PFSK-1 (cell line): ENCODE data around the gene RGS7.

ENCODE experiments used
- FOXP2 ChIP-seq: optimal IDR thresholded peaks from 2 replicates; pipeline ENCODE3; 2011; ENCODE audit warnings: borderline replicate concordance, control low read depth, inconsistent platforms; ENCODE audit not compliant: insufficient read depth; ENCODE audit errors: extremely low read length, extremely low read depth
- POLR2AphosphoS5 ChIP-seq: IDR thresholded peaks from 2 replicates; pipeline ENCODE4 v1.6.1; 2012; ENCODE audit warnings: low read depth, mild to moderate bottlenecking, control low read depth, low read length, moderate library complexity
- REST ChIP-seq, 2 experiments: IDR thresholded peaks; 2 replicates each; pipeline versions ENCODE4 v1.6.1 to v1.8.0; 2011 to 2012; ENCODE audit warnings: low read depth in 2 of 2, low read length in 2 of 2, control low read depth in 1 of 2, inconsistent platforms in 1 of 2, mild to moderate bottlenecking in 1 of 2, moderate library complexity in 1 of 2; ENCODE audit not compliant: insufficient read depth in 1 of 2
- SIN3A ChIP-seq: IDR thresholded peaks from 2 replicates; pipeline ENCODE4 v1.6.1; 2012; ENCODE audit warnings: mild to moderate bottlenecking, low read length, moderate library complexity, borderline replicate concordance; ENCODE audit not compliant: insufficient read depth
- TAF1 ChIP-seq: IDR thresholded peaks from 2 replicates; pipeline ENCODE4 v1.6.1; 2012; ENCODE audit warnings: low read length, control low read depth, borderline replicate concordance; ENCODE audit not compliant: insufficient read depth

RGS7 gene

GRCh38 chr1:240947438-240948224 lies 409.4 kb downstream of the RGS7 start:
- TF ChIP-seq FOXP2 (no peak), SIN3A (no peak), REST (IDR thresholded peaks at IDR 0.05; ENCODE audit: insufficient read depth in 1 of 2, low read depth in 2 of 2, low read length in 2 of 2) (no peak), POLR2AphosphoS5 (no peak)

GRCh38 chr1:240946926-240947325 lies 410.1 kb downstream of the RGS7 start:
- no peak for TF ChIP-seq FOXP2
- no peak for TF ChIP-seq SIN3A
- no peak for TF ChIP-seq POLR2AphosphoS5
- no peak for TF ChIP-seq REST (IDR thresholded peaks at IDR 0.05; ENCODE audit: insufficient read depth in 1 of 2, low read depth in 2 of 2, low read length in 2 of 2)
- no peak for TF ChIP-seq TAF1

- no peak for TF ChIP-seq TAF1
Measured at GRCh38 chr1:240942901-240943300, 414.1 kb downstream of the RGS7 start.

- TF ChIP-seq TAF1 (no peak), SIN3A (no peak), REST (IDR thresholded peaks at IDR 0.05; ENCODE audit: insufficient read depth in 1 of 2, low read depth in 2 of 2, low read length in 2 of 2) (no peak), POLR2AphosphoS5 (no peak), FOXP2 (no peak)
Measured at GRCh38 chr1:240941701-240942370, 415.2 kb downstream of the RGS7 start.

- TF ChIP-seq POLR2AphosphoS5 (no peak), TAF1 (no peak), REST (IDR thresholded peaks at IDR 0.05; ENCODE audit: insufficient read depth in 1 of 2, low read depth in 2 of 2, low read length in 2 of 2) (no peak), FOXP2 (no peak), SIN3A (no peak)
Measured at GRCh38 chr1:240936911-240937668, 419.9 kb downstream of the RGS7 start.
